Measurements from ENCODE around the gene TNN.
"Not testable (repeated sequence)": the region's sequence is repeated elsewhere in the genome, so short reads cannot be mapped to it uniquely, and the experiment has no call there.

- TF ChIP-seq CTCF, POLR2AphosphoS5, POLR2A (IDR thresholded peaks at IDR 0.05): not testable (repeated sequence)
Observed at GRCh38 chr1:175102166-175102565, 34.5 kb downstream of the TNN start.

Measured in sigmoid colon (tissue), 4 donors.